GM19099 (cell line): ENCODE measurements around the gene ALPL.

ENCODE experiments used
- POLR2A ChIP-seq: IDR thresholded peaks from 3 replicates; pipeline ENCODE4 v1.6.1; 2011; ENCODE audit warnings: low read depth; ENCODE audit not compliant: insufficient read length; ENCODE audit errors: extremely low read depth

Gene ALPL

GRCh38 chr1:21560916-21561638 lies 51.9 kb downstream of the ALPL start:
- no peak for TF ChIP-seq POLR2A

DNA sequence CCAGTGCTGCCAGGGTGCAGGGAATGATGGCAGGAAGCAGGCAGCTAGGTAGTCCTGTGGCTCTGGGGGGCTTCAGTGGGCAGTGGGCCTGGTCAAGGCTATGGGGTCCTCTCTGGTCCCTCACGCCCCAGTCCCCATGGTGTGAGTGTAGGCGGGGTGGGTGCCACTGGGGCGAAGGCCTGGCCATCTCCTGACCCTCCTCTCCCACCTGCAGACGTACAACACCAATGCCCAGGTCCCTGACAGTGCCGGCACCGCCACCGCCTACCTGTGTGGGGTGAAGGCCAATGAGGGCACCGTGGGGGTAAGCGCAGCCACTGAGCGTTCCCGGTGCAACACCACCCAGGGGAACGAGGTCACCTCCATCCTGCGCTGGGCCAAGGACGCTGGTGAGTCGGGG lies 53.7 kb downstream of the ALPL start:
- no peak for TF ChIP-seq POLR2A

DNA sequence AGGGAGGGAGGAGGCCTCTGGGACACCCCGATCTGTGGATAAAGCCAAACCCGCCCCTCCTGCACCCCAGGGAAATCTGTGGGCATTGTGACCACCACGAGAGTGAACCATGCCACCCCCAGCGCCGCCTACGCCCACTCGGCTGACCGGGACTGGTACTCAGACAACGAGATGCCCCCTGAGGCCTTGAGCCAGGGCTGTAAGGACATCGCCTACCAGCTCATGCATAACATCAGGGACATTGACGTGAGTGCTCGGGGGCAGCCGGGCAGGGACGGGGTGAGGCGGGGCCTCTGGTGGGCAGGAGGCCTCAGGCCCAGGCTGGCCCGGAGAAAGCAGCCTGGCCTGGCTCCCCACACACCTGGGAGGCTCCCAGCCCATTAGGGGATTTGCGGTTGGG lies 54.7 kb downstream of the ALPL start:
- TF ChIP-seq POLR2A: no peak

GRCh38 chr1:21564521-21565095 lies 55.4 kb downstream of the ALPL start:
- no peak for TF ChIP-seq POLR2A

GRCh38 chr1:21565285-21565684 lies 56.1 kb downstream of the ALPL start:
- no peak for TF ChIP-seq POLR2A

DNA sequence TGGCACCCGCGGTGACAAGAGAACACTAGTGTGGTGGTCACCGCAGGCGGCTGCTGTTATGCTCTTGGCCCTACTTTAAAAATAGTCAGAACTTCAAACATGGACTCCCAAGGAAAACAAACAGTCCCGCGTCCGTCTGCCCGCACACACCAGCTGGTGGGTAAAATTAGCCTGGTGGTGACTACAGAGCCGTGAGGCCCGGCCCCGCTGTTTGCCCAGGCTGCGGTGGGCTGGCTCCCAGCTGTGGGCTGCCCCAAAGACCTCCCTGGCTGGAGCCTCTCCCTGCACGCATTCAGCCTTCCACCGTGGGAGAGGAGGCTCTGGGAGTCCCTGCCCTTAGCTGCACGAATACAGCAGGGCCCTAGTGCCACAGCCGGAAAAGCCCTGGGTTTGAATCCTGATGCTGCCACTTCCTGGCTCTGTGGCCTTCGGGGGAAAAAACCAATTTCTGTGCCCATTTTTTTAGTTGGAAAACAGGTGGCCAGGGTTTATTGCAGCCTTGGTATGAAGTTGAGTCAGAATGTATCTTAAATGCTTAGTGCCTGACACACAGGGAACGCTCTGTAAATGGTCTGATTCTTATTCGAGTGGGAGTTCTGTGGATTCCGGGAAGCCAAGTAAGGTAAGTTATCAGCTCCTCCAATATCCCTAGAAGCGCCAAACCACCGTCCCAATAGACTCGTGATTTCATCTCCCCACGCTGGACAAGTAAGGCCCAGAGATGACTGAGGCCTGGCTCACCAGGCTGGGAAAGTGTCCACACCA lies 58.2 kb downstream of the ALPL start:
- TF ChIP-seq POLR2A: no peak

DNA sequence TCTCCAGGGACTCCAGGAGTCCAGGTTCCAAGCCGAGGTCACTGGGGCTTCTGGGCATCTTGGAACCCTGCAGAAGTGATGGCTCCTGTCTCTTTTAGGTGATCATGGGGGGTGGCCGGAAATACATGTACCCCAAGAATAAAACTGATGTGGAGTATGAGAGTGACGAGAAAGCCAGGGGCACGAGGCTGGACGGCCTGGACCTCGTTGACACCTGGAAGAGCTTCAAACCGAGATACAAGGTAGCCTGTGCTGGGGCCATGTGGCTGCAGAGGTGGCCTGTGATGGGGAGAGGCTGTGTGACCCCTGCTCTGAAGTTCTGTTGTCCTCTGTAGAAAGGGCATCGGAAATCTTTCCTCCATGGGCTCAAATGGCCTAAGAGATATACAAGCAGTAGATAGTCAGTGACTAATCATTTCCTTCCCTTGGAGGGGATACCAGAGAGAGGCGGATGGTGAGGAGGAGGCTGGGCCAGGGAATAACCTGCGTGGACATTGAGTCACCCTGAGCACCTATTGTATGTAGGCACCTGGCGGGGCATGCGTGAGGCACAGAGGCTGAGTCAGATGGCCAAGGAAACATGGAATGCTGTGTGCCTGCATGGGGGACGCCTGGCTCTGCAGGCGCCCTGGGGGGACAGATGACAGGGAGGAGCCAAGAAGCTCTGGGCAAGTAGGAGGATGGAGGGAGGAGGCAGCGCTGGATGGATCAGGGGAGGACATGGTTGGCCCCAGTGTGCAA lies 59.0 kb downstream of the ALPL start:
- TF ChIP-seq POLR2A: no peak

DNA sequence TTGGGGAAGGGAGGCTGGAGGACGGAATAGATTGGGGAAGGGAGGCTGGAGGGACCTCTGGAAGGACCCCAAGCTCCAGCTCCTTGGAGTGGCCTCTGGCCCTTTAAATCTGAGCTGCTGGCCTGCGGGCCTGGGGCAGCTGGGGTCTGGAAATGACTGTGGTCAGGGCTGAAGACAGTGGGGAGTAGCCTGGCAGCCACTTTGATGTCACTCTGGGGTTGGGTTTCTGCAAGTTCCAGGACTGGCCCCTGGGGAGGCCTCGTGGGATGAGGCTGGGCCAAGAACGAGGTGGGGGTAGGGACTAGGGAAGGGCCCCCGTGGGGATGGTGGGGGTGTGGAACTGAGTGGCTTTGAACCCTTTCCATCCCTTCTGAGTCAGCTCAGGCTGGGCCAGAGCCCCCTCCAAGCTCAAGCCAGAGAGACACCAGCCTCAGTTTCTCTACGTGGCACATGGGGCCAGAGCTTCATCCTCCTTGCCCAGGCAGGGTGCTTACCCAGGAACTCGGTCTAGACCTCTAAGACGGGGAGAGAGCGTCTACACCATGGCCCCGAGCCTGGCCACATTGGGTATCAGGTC lies 59.7 kb downstream of the ALPL start:
- TF ChIP-seq POLR2A: no peak

- no peak for TF ChIP-seq POLR2A
Observed at GRCh38 chr1:21569820-21570527, 60.8 kb downstream of the ALPL start.

- TF ChIP-seq POLR2A: no peak
Observed at GRCh38 chr1:21570528-21570875, 61.3 kb downstream of the ALPL start.

- no peak for TF ChIP-seq POLR2A
Observed at GRCh38 chr1:21570885-21571284, 61.7 kb downstream of the ALPL start.

- TF ChIP-seq POLR2A: no peak
Observed at GRCh38 chr1:21572221-21572620, 63.0 kb downstream of the ALPL start.

DNA sequence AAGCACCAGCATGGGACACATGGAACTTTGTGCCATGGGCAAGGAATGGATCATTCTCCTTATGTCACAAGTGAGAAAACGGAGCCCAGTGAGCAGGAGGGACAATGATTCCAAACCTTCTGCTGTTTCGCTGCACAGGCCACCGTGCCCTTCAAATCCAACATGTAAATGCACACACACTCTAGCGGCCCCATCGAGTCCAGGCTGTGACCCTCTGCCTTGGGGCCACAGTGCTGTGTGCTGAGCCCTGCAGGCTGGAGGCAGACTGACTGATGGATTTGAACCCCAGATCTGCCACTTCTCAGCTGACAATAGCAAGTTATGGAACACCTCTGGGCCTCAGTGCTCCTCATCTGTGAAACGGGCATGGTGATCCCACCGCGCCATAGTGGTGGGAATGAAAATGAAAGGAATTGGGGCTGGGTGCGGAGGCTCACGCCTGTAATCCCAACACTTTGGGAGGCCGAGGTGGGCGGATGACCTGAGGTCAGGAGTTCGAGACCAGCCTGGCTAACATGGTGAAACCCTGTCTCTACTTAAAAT lies 63.6 kb downstream of the ALPL start:
- TF ChIP-seq POLR2A: no peak

GRCh38 chr1:21573475-21573874 lies 64.3 kb downstream of the ALPL start:
- no peak for TF ChIP-seq POLR2A
